ENCODE results near the gene LRBA. TPM values are rescaled to one million over a fixed set of nuclear protein-coding genes. Genes with fewer than 3 reads are reported as not detected.

The LRBA gene
- total and polyA plus RNA-seq, 2 of the 4 experiments (the other 2 are of a cell fraction): 10.2 to 51.6 TPM

- no peaks in the 10 kb centered on the region for H4K20me1 ChIP-seq (ENCODE audit: insufficient read depth, low read length)
- no peak overlapping the region for H2BK120ac ChIP-seq (ENCODE audit: low read depth, low read length)
- no peak overlapping the region for H3K23ac ChIP-seq (ENCODE audit: low read depth, low read length)
- H3K4ac ChIP-seq (ENCODE audit: low read depth, low read length): no peak overlapping the region
- no peak overlapping the region for H3K18ac ChIP-seq (ENCODE audit: low read depth, low read length)
- dilution Hi-C loops (cut with HindIII; ENCODE audit: low sequenced_read_pairs, unreplicated experiment) (no loop called here), in situ Hi-C loops (cut with MboI; ENCODE audit: low sequenced_read_pairs) (loop anchor here (5.0 kb wide), 1 partner anchor 566 kb away; no protein-coding TSS in a partner anchor), intact Hi-C loops (cut with micrococcal nuclease) (no loop called here)
- TF ChIP-seq CEBPB (IDR thresholded peaks at IDR 0.05; ENCODE audit: low read depth, low read length) (peak; percentile 34), RCOR1 (IDR thresholded peaks at IDR 0.05; ENCODE audit: insufficient replicate concordance, low read length) (no peak), CHD1 (IDR thresholded peaks at IDR 0.05; ENCODE audit: low read depth, low read length) (no peak), MAFK (IDR thresholded peaks at IDR 0.05; ENCODE audit: low read depth, low read length) (no peak)
- TF ChIP-seq, protein P1, sequence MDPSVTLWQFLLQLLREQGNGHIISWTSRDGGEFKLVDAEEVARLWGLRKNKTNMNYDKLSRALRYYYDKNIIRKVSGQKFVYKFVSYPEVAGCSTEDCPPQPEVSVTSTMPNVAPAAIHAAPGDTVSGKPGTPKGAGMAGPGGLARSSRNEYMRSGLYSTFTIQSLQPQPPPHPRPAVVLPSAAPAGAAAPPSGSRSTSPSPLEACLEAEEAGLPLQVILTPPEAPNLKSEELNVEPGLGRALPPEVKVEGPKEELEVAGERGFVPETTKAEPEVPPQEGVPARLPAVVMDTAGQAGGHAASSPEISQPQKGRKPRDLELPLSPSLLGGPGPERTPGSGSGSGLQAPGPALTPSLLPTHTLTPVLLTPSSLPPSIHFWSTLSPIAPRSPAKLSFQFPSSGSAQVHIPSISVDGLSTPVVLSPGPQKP (IDR thresholded peaks at IDR 0.05; ENCODE audit: borderline replicate concordance, low read depth, low read length): no peak
- H3K4me3 ChIP-seq (ENCODE audit: insufficient read depth, low read depth, low read length): no peak overlapping the region
- ATAC-seq (ENCODE audit: low read depth) (no peak), DNase-seq (no peak)
- no peak overlapping the region for H3K4me2 ChIP-seq (ENCODE audit: low read depth, low read length)
- H3K36me3 ChIP-seq (ENCODE audit: control insufficient read depth, insufficient read depth, low read length): no peaks in the 10 kb centered on the region
- no peak overlapping the region for H3K27ac ChIP-seq (ENCODE audit: insufficient read depth, low read length)
- no peaks in the 10 kb centered on the region for H3K27me3 ChIP-seq (ENCODE audit: control insufficient read depth, insufficient read depth, low read length)
- H3K79me1 ChIP-seq (ENCODE audit: low read depth in 1 of 2, low read length in 2 of 2): no peaks in the 10 kb centered on the region
- H4K91ac ChIP-seq (ENCODE audit: insufficient read depth, low read depth, low read length): no peak overlapping the region
- no TSS peak for BruUV-seq (replicated peaks)
- H3K14ac ChIP-seq (replicated peaks; ENCODE audit: low read depth, low read length): no peak overlapping the region
- H3K9me3 ChIP-seq (ENCODE audit: control insufficient read depth, insufficient read depth, low read length): no peaks in the 10 kb centered on the region
- no peak overlapping the region for H2AK5ac ChIP-seq (ENCODE audit: low read depth, low read length)
- H2AFZ ChIP-seq (replicated peaks; ENCODE audit: low read length, poor library complexity): no peak overlapping the region
- H2BK5ac ChIP-seq (ENCODE audit: low read depth, low read length, poor library complexity, severe bottlenecking): no peak overlapping the region
- no peak overlapping the region for H4K5ac ChIP-seq (ENCODE audit: low read depth, low read length)
- POLR2A ChIA-PET (ENCODE audit: unreplicated experiment): no interaction called here
- no peak overlapping the region for H2AK9ac ChIP-seq (replicated peaks; ENCODE audit: low read depth, low read length, poor library complexity)
- no peak overlapping the region for H3K56ac ChIP-seq (ENCODE audit: extremely low read depth, insufficient read depth, low read length)
- H3K9ac ChIP-seq (ENCODE audit: low read depth, low read length): no peak overlapping the region
- no peaks in the 10 kb centered on the region for H3K9me1 ChIP-seq (ENCODE audit: insufficient read depth, low read length)
- H3K4me1 ChIP-seq (ENCODE audit: control insufficient read depth, insufficient read depth, low read length): no peaks in the 10 kb centered on the region
- H4K8ac ChIP-seq (ENCODE audit: low read depth in 2 of 2, low read length in 2 of 2): no peak overlapping the region
- no peak overlapping the region for H2BK15ac ChIP-seq (ENCODE audit: low read depth, low read length)
- H2BK20ac ChIP-seq (ENCODE audit: low read depth, low read length): no peak overlapping the region
- CTCF ChIA-PET: no interaction called here
- WGBS, 2 experiments (ENCODE audit: extremely low coverage in 2 of 2, insufficient read length in 1 of 2): 67% methylated on average over 3 of the region's 7 CpGs; no CpG with 5 or more reads in 1 of the 2 experiments
Observed at GRCh38 chr4:150863456-150863855, 151.6 kb downstream of the LRBA start.
